GM19372 (cell line): ENCODE data around the gene EPOP.
"Not testable (repeated sequence)": the region's sequence is repeated elsewhere in the genome, so short reads cannot be mapped to it uniquely, and the experiment has no call there.

Source experiments
- ATAC-seq: cut with Tn5 transposase; IDR thresholded peaks from one replicate; pipeline ENCODE4 v1.9.1; 2021; ENCODE audit warnings: mild to moderate bottlenecking, low read depth, moderate library complexity; ENCODE audit not compliant: unreplicated experiment

Gene EPOP

GRCh38 chr17:38654411-38655398 lies 20.1 kb downstream of the EPOP start:
- no peak for ATAC-seq

GRCh38 chr17:38653679-38654078 lies 21.1 kb downstream of the EPOP start:
- ATAC-seq = no peak

GRCh38 chr17:38653230-38653629 lies 21.5 kb downstream of the EPOP start:
- ATAC-seq = no peak

- not testable (repeated sequence) for ATAC-seq
Measured at GRCh38 chr17:38650653-38651173, 24.0 kb downstream of the EPOP start.

GRCh38 chr17:38637951-38638350 lies 36.8 kb downstream of the EPOP start:
- no peak for ATAC-seq

GRCh38 chr17:38636054-38636453 lies 38.7 kb downstream of the EPOP start:
- no peak for ATAC-seq

GRCh38 chr17:38632334-38632733 lies 42.4 kb downstream of the EPOP start:
- ATAC-seq = no peak

- no peak for ATAC-seq
Measured at GRCh38 chr17:38628441-38628840, 46.3 kb downstream of the EPOP start.

- ATAC-seq = no peak
Measured at GRCh38 chr17:38627957-38628356, 46.8 kb downstream of the EPOP start.

- ATAC-seq = not testable (repeated sequence)
Measured at GRCh38 chr17:38626606-38627226, 48.0 kb downstream of the EPOP start.

GRCh38 chr17:38625482-38625881 lies 49.3 kb downstream of the EPOP start:
- ATAC-seq = no peak

- not testable (repeated sequence) for ATAC-seq
Measured at GRCh38 chr17:38624782-38625355, 49.9 kb downstream of the EPOP start.
